Nephron (organoid): ENCODE measurements around the gene CALML3.

Source experiments
- H3K27ac Mint-ChIP-seq, 3 experiments: 2 replicates each; pipeline ENCODE4 v1.8.0; 2020; ENCODE audit warnings: mixed read lengths in 3 of 3, mild to moderate bottlenecking in 2 of 3, moderate library complexity in 1 of 3
- H3K27me3 Mint-ChIP-seq: 2 replicates; pipeline ENCODE4 v1.8.0; 2021; ENCODE audit warnings: low read depth, mild to moderate bottlenecking, moderate library complexity, mixed read lengths
- H3K36me3 Mint-ChIP-seq: 2 replicates; pipeline ENCODE4 v1.8.0; 2020; ENCODE audit warnings: low read depth, mixed read lengths
- H3K4me1 Mint-ChIP-seq: 2 replicates; pipeline ENCODE4 v1.8.0; 2020; ENCODE audit warnings: mixed read lengths
- H3K4me3 Mint-ChIP-seq, 3 experiments: 2 replicates each; pipeline ENCODE4 v1.8.0; 2020; ENCODE audit warnings: mild to moderate bottlenecking in 3 of 3, mixed read lengths in 3 of 3, moderate library complexity in 2 of 3
- H3K9me3 Mint-ChIP-seq: 2 replicates; pipeline ENCODE4 v1.8.0; 2020; ENCODE audit warnings: mixed read lengths
- CTCF ChIP-seq, 3 experiments: fragments of 200-600 bp; sonication (generic); IDR thresholded peaks; one replicate each; pipeline ENCODE4 v1.5.0; 2021; ENCODE audit warnings: antibody characterized with exemption in 3 of 3; ENCODE audit not compliant: unreplicated experiment in 3 of 3

CALML3 gene

GRCh38 chr10:5490698-5491464, 33.9 kb upstream of the CALML3 start:
- Mint-ChIP-seq H3K4me1 (peaks cover 10% of the 10 kb centered on the region), H3K36me3 (no peaks in the 10 kb centered on the region), H3K4me3 (no peak overlapping the region), H3K27ac (no peak overlapping the region), H3K27me3 (no peaks in the 10 kb centered on the region), H3K9me3 (peaks cover 2% of the 10 kb centered on the region)
- TF ChIP-seq CTCF (IDR thresholded peaks at IDR 0.05; ENCODE audit: unreplicated experiment in 3 of 3), result no peak

- no peak overlapping the region for H3K27ac Mint-ChIP-seq
- no peaks in the 10 kb centered on the region for H3K27me3 Mint-ChIP-seq
- H3K9me3 Mint-ChIP-seq, result peaks cover 2% of the 10 kb centered on the region
- peaks cover 6% of the 10 kb centered on the region for H3K4me1 Mint-ChIP-seq
- H3K4me3 Mint-ChIP-seq, result no peak overlapping the region
- no peaks in the 10 kb centered on the region for H3K36me3 Mint-ChIP-seq
- TF ChIP-seq CTCF (IDR thresholded peaks at IDR 0.05; ENCODE audit: unreplicated experiment in 3 of 3), result no peak
Measured at GRCh38 chr10:5491477-5491876, 33.3 kb upstream of the CALML3 start.

GRCh38 chr10:5492322-5492855, 32.4 kb upstream of the CALML3 start:
- Mint-ChIP-seq H3K36me3 (no peaks in the 10 kb centered on the region), H3K27me3 (no peaks in the 10 kb centered on the region), H3K4me1 (no peaks in the 10 kb centered on the region), H3K9me3 (peaks cover 2% of the 10 kb centered on the region), H3K27ac (no peak overlapping the region), H3K4me3 (no peak overlapping the region)
- TF ChIP-seq CTCF (IDR thresholded peaks at IDR 0.05; ENCODE audit: unreplicated experiment in 3 of 3), result no peak

- no peak overlapping the region for H3K27ac Mint-ChIP-seq
- peaks cover 2% of the 10 kb centered on the region for H3K9me3 Mint-ChIP-seq
- H3K36me3 Mint-ChIP-seq, result no peaks in the 10 kb centered on the region
- no peaks in the 10 kb centered on the region for H3K4me1 Mint-ChIP-seq
- no peak for TF ChIP-seq CTCF (IDR thresholded peaks at IDR 0.05; ENCODE audit: unreplicated experiment in 3 of 3)
- H3K4me3 Mint-ChIP-seq, result no peak overlapping the region
- no peaks in the 10 kb centered on the region for H3K27me3 Mint-ChIP-seq
Measured at GRCh38 chr10:5492929-5493576, 31.7 kb upstream of the CALML3 start.

- no peak overlapping the region for H3K4me3 Mint-ChIP-seq
- no peak overlapping the region for H3K27ac Mint-ChIP-seq
- H3K9me3 Mint-ChIP-seq, result peaks cover 2% of the 10 kb centered on the region
- no peaks in the 10 kb centered on the region for H3K36me3 Mint-ChIP-seq
- no peaks in the 10 kb centered on the region for H3K4me1 Mint-ChIP-seq
- no peaks in the 10 kb centered on the region for H3K27me3 Mint-ChIP-seq
- no peak for TF ChIP-seq CTCF (IDR thresholded peaks at IDR 0.05; ENCODE audit: unreplicated experiment in 3 of 3)
Measured at GRCh38 chr10:5493691-5494090, 31.1 kb upstream of the CALML3 start.
